ENCODE measurements around the gene OR6J1.
"Not testable (repeated sequence)": the region's sequence is repeated elsewhere in the genome, so short reads cannot be mapped to it uniquely, and the experiment has no call there.

OR6J1 gene

GRCh38 chr14:22630486-22630885 is 13.7 kb downstream of the OR6J1 start:
- no peak overlapping the region for H3K4me3 ChIP-seq (ENCODE audit: insufficient read depth, low read depth, low read length, poor library complexity, severe bottlenecking)
- DNase-seq: no peak

GRCh38 chr14:22630066-22630465 is 14.1 kb downstream of the OR6J1 start:
- Histone ChIP-seq H3K36me3 (ENCODE audit: control insufficient read depth, insufficient read depth, low read length) (no peaks in the 10 kb centered on the region), H3K4me3 (ENCODE audit: insufficient read depth, low read depth, low read length, poor library complexity, severe bottlenecking) (no peak overlapping the region), H3K4me1 (ENCODE audit: control insufficient read depth, insufficient read depth, low read length, poor library complexity, severe bottlenecking) (no peaks in the 10 kb centered on the region), H3K27ac (ENCODE audit: insufficient read depth, low read length, poor library complexity, severe bottlenecking) (no peak overlapping the region), H3K27me3 (replicated peaks; ENCODE audit: control insufficient read depth, insufficient read depth, low read length, poor library complexity, severe bottlenecking) (no peaks in the 10 kb centered on the region), H3K9me3 (ENCODE audit: control insufficient read depth, low read length) (no peaks in the 10 kb centered on the region)
- DNase-seq: no peak

More at GRCh38 chr14:22630486-22630885, 13.7 kb downstream of the OR6J1 start:
- Histone ChIP-seq H3K27ac (ENCODE audit: insufficient read depth, low read length, poor library complexity, severe bottlenecking) (no peak overlapping the region), H3K27me3 (replicated peaks; ENCODE audit: control insufficient read depth, insufficient read depth, low read length, poor library complexity, severe bottlenecking) (no peaks in the 10 kb centered on the region), H3K9me3 (ENCODE audit: control insufficient read depth, low read length) (no peaks in the 10 kb centered on the region), H3K36me3 (ENCODE audit: control insufficient read depth, insufficient read depth, low read length) (no peaks in the 10 kb centered on the region), H3K4me1 (ENCODE audit: control insufficient read depth, insufficient read depth, low read length, poor library complexity, severe bottlenecking) (no peaks in the 10 kb centered on the region)

- DNase-seq: no peak
- Histone ChIP-seq H3K4me3 (ENCODE audit: insufficient read depth, low read depth, low read length, poor library complexity, severe bottlenecking) (no peak overlapping the region), H3K27me3 (replicated peaks; ENCODE audit: control insufficient read depth, insufficient read depth, low read length, poor library complexity, severe bottlenecking) (no peaks in the 10 kb centered on the region), H3K27ac (ENCODE audit: insufficient read depth, low read length, poor library complexity, severe bottlenecking) (no peak overlapping the region), H3K9me3 (ENCODE audit: control insufficient read depth, low read length) (no peaks in the 10 kb centered on the region), H3K4me1 (ENCODE audit: control insufficient read depth, insufficient read depth, low read length, poor library complexity, severe bottlenecking) (no peaks in the 10 kb centered on the region), H3K36me3 (ENCODE audit: control insufficient read depth, insufficient read depth, low read length) (no peaks in the 10 kb centered on the region)
These were observed 14.8 kb downstream of the OR6J1 start for GRCh38 chr14:22629361-22629760.

GRCh38 chr14:22627506-22628263 is 16.5 kb downstream of the OR6J1 start:
- H3K9me3 ChIP-seq (ENCODE audit: control insufficient read depth, low read length): no peaks in the 10 kb centered on the region

GRCh38 chr14:22626590-22626989 is 17.6 kb downstream of the OR6J1 start:
- no peaks in the 10 kb centered on the region for H3K9me3 ChIP-seq (ENCODE audit: control insufficient read depth, low read length)
- no peak overlapping the region for H3K27ac ChIP-seq (ENCODE audit: insufficient read depth, low read length, poor library complexity, severe bottlenecking)
- DNase-seq: no peak
- no peaks in the 10 kb centered on the region for H3K36me3 ChIP-seq (ENCODE audit: control insufficient read depth, insufficient read depth, low read length)
- no peaks in the 10 kb centered on the region for H3K27me3 ChIP-seq (replicated peaks; ENCODE audit: control insufficient read depth, insufficient read depth, low read length, poor library complexity, severe bottlenecking)
- no peaks in the 10 kb centered on the region for H3K4me1 ChIP-seq (ENCODE audit: control insufficient read depth, insufficient read depth, low read length, poor library complexity, severe bottlenecking)
- H3K4me3 ChIP-seq (ENCODE audit: insufficient read depth, low read depth, low read length, poor library complexity, severe bottlenecking): no peak overlapping the region

More at GRCh38 chr14:22627506-22628263, 16.5 kb downstream of the OR6J1 start:
- DNase-seq: no peak
- no peaks in the 10 kb centered on the region for H3K4me1 ChIP-seq (ENCODE audit: control insufficient read depth, insufficient read depth, low read length, poor library complexity, severe bottlenecking)
- no peak overlapping the region for H3K4me3 ChIP-seq (ENCODE audit: insufficient read depth, low read depth, low read length, poor library complexity, severe bottlenecking)
- H3K27me3 ChIP-seq (replicated peaks; ENCODE audit: control insufficient read depth, insufficient read depth, low read length, poor library complexity, severe bottlenecking): no peaks in the 10 kb centered on the region
- H3K36me3 ChIP-seq (ENCODE audit: control insufficient read depth, insufficient read depth, low read length): no peaks in the 10 kb centered on the region
- H3K27ac ChIP-seq (ENCODE audit: insufficient read depth, low read length, poor library complexity, severe bottlenecking): no peak overlapping the region

GRCh38 chr14:22623047-22623446 is 21.1 kb downstream of the OR6J1 start:
- no peak overlapping the region for H3K4me3 ChIP-seq (ENCODE audit: insufficient read depth, low read depth, low read length, poor library complexity, severe bottlenecking)

GRCh38 chr14:22622255-22622654 is 21.9 kb downstream of the OR6J1 start:
- H3K4me1 ChIP-seq (ENCODE audit: control insufficient read depth, insufficient read depth, low read length, poor library complexity, severe bottlenecking): no peaks in the 10 kb centered on the region
- no peaks in the 10 kb centered on the region for H3K9me3 ChIP-seq (ENCODE audit: control insufficient read depth, low read length)
- no peak overlapping the region for H3K4me3 ChIP-seq (ENCODE audit: insufficient read depth, low read depth, low read length, poor library complexity, severe bottlenecking)
- no peaks in the 10 kb centered on the region for H3K36me3 ChIP-seq (ENCODE audit: control insufficient read depth, insufficient read depth, low read length)
- no peak for DNase-seq
- H3K27me3 ChIP-seq (replicated peaks; ENCODE audit: control insufficient read depth, insufficient read depth, low read length, poor library complexity, severe bottlenecking): no peaks in the 10 kb centered on the region
- H3K27ac ChIP-seq (ENCODE audit: insufficient read depth, low read length, poor library complexity, severe bottlenecking): no peak overlapping the region

More at GRCh38 chr14:22623047-22623446, 21.1 kb downstream of the OR6J1 start:
- no peaks in the 10 kb centered on the region for H3K27me3 ChIP-seq (replicated peaks; ENCODE audit: control insufficient read depth, insufficient read depth, low read length, poor library complexity, severe bottlenecking)
- H3K4me1 ChIP-seq (ENCODE audit: control insufficient read depth, insufficient read depth, low read length, poor library complexity, severe bottlenecking): no peaks in the 10 kb centered on the region
- H3K36me3 ChIP-seq (ENCODE audit: control insufficient read depth, insufficient read depth, low read length): no peaks in the 10 kb centered on the region
- no peak for DNase-seq
- H3K9me3 ChIP-seq (ENCODE audit: control insufficient read depth, low read length): no peaks in the 10 kb centered on the region
- no peak overlapping the region for H3K27ac ChIP-seq (ENCODE audit: insufficient read depth, low read length, poor library complexity, severe bottlenecking)

GRCh38 chr14:22615765-22616164 is 28.4 kb downstream of the OR6J1 start:
- not testable (repeated sequence) for H3K36me3 ChIP-seq (ENCODE audit: control insufficient read depth, insufficient read depth, low read length); H3K9me3 ChIP-seq (ENCODE audit: control insufficient read depth, low read length); H3K4me1 ChIP-seq (ENCODE audit: control insufficient read depth, insufficient read depth, low read length, poor library complexity, severe bottlenecking); DNase-seq; H3K27ac ChIP-seq (ENCODE audit: insufficient read depth, low read length, poor library complexity, severe bottlenecking); H3K4me3 ChIP-seq (ENCODE audit: insufficient read depth, low read depth, low read length, poor library complexity, severe bottlenecking); H3K27me3 ChIP-seq (replicated peaks; ENCODE audit: control insufficient read depth, insufficient read depth, low read length, poor library complexity, severe bottlenecking)

- Histone ChIP-seq H3K27me3 (replicated peaks; ENCODE audit: control insufficient read depth, insufficient read depth, low read length, poor library complexity, severe bottlenecking) (no peaks in the 10 kb centered on the region), H3K27ac (ENCODE audit: insufficient read depth, low read length, poor library complexity, severe bottlenecking) (no peak overlapping the region), H3K9me3 (ENCODE audit: control insufficient read depth, low read length) (no peaks in the 10 kb centered on the region), H3K4me3 (ENCODE audit: insufficient read depth, low read depth, low read length, poor library complexity, severe bottlenecking) (no peak overlapping the region), H3K4me1 (ENCODE audit: control insufficient read depth, insufficient read depth, low read length, poor library complexity, severe bottlenecking) (no peaks in the 10 kb centered on the region), H3K36me3 (ENCODE audit: control insufficient read depth, insufficient read depth, low read length) (peaks cover 19% of the 10 kb centered on the region)
- no peak for DNase-seq
These were observed 29.8 kb downstream of the OR6J1 start for GRCh38 chr14:22614240-22614799.

- H3K27me3 ChIP-seq (replicated peaks; ENCODE audit: control insufficient read depth, insufficient read depth, low read length, poor library complexity, severe bottlenecking): no peaks in the 10 kb centered on the region
- no peak for DNase-seq
- peaks cover 20% of the 10 kb centered on the region for H3K36me3 ChIP-seq (ENCODE audit: control insufficient read depth, insufficient read depth, low read length)
- H3K4me1 ChIP-seq (ENCODE audit: control insufficient read depth, insufficient read depth, low read length, poor library complexity, severe bottlenecking): no peaks in the 10 kb centered on the region
- no peak overlapping the region for H3K27ac ChIP-seq (ENCODE audit: insufficient read depth, low read length, poor library complexity, severe bottlenecking)
- no peaks in the 10 kb centered on the region for H3K9me3 ChIP-seq (ENCODE audit: control insufficient read depth, low read length)
- no peak overlapping the region for H3K4me3 ChIP-seq (ENCODE audit: insufficient read depth, low read depth, low read length, poor library complexity, severe bottlenecking)
These were observed 30.4 kb downstream of the OR6J1 start for GRCh38 chr14:22613736-22614239.
